Measurements from ENCODE around the gene CUL1. TPM values are rescaled to one million over a fixed set of nuclear protein-coding genes. Genes with fewer than 3 reads are reported as not detected.

The CUL1 gene
- total and polyA plus RNA-seq, 11 donors, result 17.5 to 58.3 (median 43.6) TPM

GRCh38 chr7:148735967-148736366 is 37.3 kb downstream of the CUL1 start:
- Histone ChIP-seq H3K9me3 (no peaks in the 10 kb centered on the region), H3K27me3 (no peaks in the 10 kb centered on the region), H3K4me3 (no peak overlapping the region), H3K4me1 (peaks cover 0 to 21% (median 13%) of the 10 kb centered on the region in 12 donors), H3K36me3 (peaks cover 0 to 91% (median 81%) of the 10 kb centered on the region in 9 donors), H3K27ac (no peak overlapping the region)
- TF ChIP-seq POLR2A (IDR thresholded peaks at IDR 0.05), result no peak
- no peak for TF ChIP-seq CTCF (IDR thresholded peaks at IDR 0.05)
- ATAC-seq, result no peak
- 97 to 100% (median 99%) methylated on average over 3 of the region's 3 CpGs for WGBS, 4 donors
- intact Hi-C loops (cut with DNase I), result no loop called here
- DNase-seq, result no peak

GRCh38 chr7:148738737-148739535 is 40.2 kb downstream of the CUL1 start:
- no peak for ATAC-seq
- H3K27me3 ChIP-seq, result no peaks in the 10 kb centered on the region
- DNase-seq, result no peak
- 85 to 90% (median 88%) methylated on average over 14 of the region's 14 CpGs for WGBS, 4 donors
- H3K4me1 ChIP-seq, result peaks cover 0 to 11% (median 2%) of the 10 kb centered on the region in 12 donors
- no peak overlapping the region for H3K4me3 ChIP-seq
- H3K27ac ChIP-seq, result no peak overlapping the region
- peaks cover 0 to 81% (median 63%) of the 10 kb centered on the region in 9 donors for H3K36me3 ChIP-seq
- H3K9me3 ChIP-seq, result peaks cover 0 to 9% (median 0%) of the 10 kb centered on the region in 12 donors
- intact Hi-C loops (cut with DNase I), result no loop called here
- TF ChIP-seq CTCF (IDR thresholded peaks at IDR 0.05) (no peak), POLR2A (IDR thresholded peaks at IDR 0.05) (no peak)

- no peak for ATAC-seq
- Histone ChIP-seq H3K4me1 (no peaks in the 10 kb centered on the region), H3K4me3 (no peak overlapping the region), H3K36me3 (peaks cover 0 to 32% (median 9%) of the 10 kb centered on the region in 9 donors), H3K27me3 (no peaks in the 10 kb centered on the region), H3K9me3 (peaks cover 0 to 10% (median 0%) of the 10 kb centered on the region in 12 donors), H3K27ac (no peak overlapping the region)
- TF ChIP-seq POLR2A (IDR thresholded peaks at IDR 0.05), result no peak
- no peak for TF ChIP-seq CTCF (IDR thresholded peaks at IDR 0.05)
- 84 to 96% (median 94%) methylated on average over 3 of the region's 3 CpGs for WGBS, 4 donors
- no peak for DNase-seq
- intact Hi-C loops (cut with DNase I), result no loop called here
Observed at GRCh38 chr7:148746135-148746534, 47.4 kb downstream of the CUL1 start.

- TF ChIP-seq POLR2A (IDR thresholded peaks at IDR 0.05) (no peak), CTCF (IDR thresholded peaks at IDR 0.05) (no peak)
- 34 to 52% (median 50%) methylated on average over 3 of the region's 3 CpGs for WGBS, 4 donors
- Histone ChIP-seq H3K4me3 (no peak overlapping the region), H3K4me1 (no peaks in the 10 kb centered on the region), H3K36me3 (peaks cover 0 to 22% (median 0%) of the 10 kb centered on the region in 9 donors), H3K27ac (no peak overlapping the region), H3K9me3 (peaks cover 0 to 10% (median 0%) of the 10 kb centered on the region in 12 donors), H3K27me3 (no peaks in the 10 kb centered on the region)
- no peak for ATAC-seq
- intact Hi-C loops (cut with DNase I), result no loop called here
- no peak for DNase-seq
Observed at GRCh38 chr7:148747274-148747673, 48.6 kb downstream of the CUL1 start.
